Measurements from ENCODE around the gene TRIP4.
A peak's percentile ranks its signal among the peaks of the same experiment; 100 is the strongest.
"Not testable (repeated sequence)": the region's sequence is repeated elsewhere in the genome, so short reads cannot be mapped to it uniquely, and the experiment has no call there.

TRIP4 gene

GRCh38 chr15:64490598-64491259, 103.1 kb downstream of the TRIP4 start:
- DNase-seq: no peak

DNA sequence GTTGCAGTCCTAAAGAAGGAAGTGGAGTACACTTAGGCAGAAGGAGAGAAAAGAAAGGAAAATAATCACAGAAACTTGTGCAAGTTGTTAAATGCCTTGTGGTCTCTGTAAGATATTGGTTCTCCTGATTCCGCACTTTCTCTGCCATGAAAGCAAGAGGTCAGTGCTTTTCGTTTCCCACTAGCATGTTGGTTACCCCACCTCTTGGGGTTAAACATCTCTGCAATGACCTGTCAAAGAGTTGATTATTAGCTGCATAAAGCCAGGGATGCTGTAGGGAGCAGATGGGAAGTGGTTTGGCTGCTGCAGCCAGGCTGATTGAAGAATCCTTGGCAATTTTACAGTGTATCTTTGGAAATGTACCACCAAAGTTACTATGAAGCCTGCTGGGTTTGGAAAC, 106.0 kb downstream of the TRIP4 start:
- no peak for DNase-seq

GRCh38 chr15:64495968-64496367, 108.3 kb downstream of the TRIP4 start:
- not testable (repeated sequence) for DNase-seq

GRCh38 chr15:64500695-64501395, 113.2 kb downstream of the TRIP4 start:
- no peak for DNase-seq

DNA sequence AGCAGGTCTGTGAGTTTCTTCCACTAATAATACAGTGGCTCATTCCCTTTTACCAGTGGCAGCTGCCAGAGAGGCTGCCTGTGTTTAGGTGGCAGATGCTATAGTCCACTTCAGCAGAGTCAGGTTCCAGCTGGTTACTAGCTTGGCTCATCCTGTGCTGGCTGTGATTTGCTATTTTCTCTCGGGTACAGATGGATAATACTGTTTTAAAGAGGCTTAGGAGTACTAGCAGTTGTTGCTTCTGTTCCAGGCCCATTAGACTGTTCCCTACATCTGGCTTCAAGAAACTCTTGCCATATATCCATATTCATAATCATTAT, 113.7 kb downstream of the TRIP4 start:
- peak; percentile 13 for DNase-seq

GRCh38 chr15:64502151-64502550, 114.5 kb downstream of the TRIP4 start:
- no peak for DNase-seq

GRCh38 chr15:64502551-64502950, 114.9 kb downstream of the TRIP4 start:
- DNase-seq: no peak

- no peak for DNase-seq
Observed at GRCh38 chr15:64503197-64503596, 115.6 kb downstream of the TRIP4 start.

GRCh38 chr15:64503640-64504039, 116.0 kb downstream of the TRIP4 start:
- no peak for DNase-seq
